Activated CD4-positive, alpha-beta T cell treated with anti-CD3 and anti-CD28 coated beads, Interleukin-2, amount 50 U/mL, for 48 hours (primary cell): Measurements from ENCODE around the gene FLVCR2.

ENCODE experiments used
- DNase-seq, 2 experiments: peaks; one replicate each; pipeline ENCODE4 v3.0.0-alpha.2; 2020

FLVCR2 gene

DNA sequence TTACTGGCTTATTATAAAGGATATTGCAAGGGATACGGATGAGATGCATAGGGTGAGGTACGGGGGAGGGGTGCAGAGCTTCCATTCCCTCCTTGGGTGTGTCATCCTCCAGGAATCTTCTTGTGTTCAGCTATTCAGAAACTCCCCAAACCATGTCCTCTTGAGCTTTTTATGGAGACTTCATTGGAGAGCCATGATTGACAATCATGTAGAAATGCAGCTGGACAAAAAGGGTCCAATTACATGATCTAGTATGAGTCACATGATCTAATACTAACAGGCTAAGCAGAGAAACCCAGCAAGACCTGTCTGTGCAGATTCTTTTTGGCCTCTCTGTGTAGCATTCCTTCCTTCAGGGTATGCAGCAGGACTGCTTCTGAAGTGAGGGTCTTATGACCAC lies 23.9 kb upstream of the FLVCR2 start:
- DNase-seq: no peak

DNA sequence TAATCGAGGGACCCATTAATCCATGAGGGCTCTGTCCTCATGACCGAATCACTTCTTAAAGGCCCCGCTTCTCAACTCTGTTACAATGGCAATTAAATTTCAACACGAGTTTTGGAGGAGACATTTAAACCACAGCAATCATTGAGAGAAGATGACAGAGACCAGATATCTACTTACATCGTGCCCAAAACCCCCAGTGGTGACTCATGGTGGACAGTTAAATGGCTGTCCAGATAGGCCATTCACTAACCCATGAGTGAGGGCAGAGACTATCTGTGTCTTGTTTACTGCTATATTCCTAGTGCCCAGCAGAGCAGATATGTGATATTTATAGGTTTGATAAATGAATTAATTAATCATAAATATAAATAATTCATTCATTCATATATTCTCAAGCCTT lies 20.0 kb upstream of the FLVCR2 start:
- DNase-seq: no peak

DNA sequence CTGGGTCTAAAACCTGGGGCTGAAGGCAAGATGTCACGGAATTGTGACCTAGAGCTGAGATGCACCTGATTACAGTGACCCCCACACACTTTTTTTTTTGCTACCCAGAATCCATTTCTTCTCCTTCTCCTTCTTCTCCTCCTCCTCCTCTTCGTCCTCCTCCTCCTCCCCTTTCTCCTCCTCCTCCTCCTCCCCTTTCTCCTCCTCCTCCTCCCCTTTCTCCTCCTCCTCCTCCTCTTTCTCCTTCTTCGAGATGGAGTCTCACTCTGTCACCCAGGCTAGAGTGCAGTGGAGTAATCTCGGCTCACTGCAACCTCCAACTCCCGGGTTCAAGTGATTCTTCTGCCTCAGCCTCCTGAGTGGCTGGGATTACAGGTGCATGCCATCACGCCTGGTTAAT lies 19.4 kb upstream of the FLVCR2 start:
- no peak for DNase-seq

DNA sequence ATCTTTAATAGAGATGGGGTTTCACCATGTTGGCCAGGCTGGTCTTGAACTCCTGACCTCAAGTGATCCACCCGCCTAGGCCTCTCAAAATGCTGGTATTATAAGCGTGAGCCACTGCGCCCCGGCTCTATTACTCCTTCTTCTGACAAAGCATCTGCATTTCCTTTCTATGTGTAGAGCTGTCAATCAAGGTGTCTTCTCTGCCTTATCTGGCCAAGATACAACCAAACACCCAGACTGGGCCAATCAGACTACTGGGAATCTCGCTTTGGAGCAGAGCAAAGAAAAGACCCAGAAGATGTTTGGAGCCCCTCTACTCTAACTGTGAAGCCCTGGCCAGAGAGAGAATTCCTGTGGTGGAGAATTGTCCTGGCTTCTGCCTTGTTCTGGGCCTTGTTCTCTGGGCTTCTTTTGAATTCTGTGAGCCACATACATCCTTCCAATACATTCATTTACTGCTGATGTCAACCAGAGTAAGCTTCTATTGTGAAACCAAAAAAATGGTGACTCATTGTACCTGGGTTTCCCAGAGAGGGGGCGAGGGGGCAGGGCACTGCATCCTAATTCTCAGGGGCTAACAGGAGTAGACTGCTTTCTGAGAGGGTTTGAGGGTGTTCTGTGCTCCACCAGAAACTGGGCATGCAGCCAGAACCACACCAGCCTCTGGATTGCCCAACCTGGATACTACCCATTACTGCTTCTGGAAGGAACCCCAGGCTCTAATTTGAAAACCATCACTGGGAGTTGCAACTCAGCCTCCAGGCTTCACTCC lies 18.8 kb upstream of the FLVCR2 start:
- DNase-seq: peak; percentile 72 to 81

DNA sequence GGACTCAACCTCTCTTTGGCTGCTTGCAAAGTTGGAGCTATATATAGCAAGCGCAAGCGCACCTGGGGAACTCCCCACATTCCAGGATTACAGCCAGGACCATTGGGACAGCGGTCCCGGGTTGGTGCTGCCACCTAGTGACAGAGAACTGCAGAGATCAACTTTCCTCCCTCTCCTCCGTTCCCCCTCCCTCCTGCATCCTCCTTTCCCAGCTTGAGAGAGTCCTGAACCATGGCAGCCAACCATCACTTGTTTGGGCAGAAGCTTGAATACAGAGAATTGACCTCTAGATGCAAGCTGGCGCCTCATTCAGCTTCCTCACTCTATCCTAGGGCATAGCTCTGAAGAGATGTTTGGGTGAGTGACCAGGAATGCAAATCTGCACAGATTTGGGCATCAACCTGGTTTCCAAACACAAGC lies 17.4 kb upstream of the FLVCR2 start:
- peak; percentile 59 to 72 for DNase-seq

DNA sequence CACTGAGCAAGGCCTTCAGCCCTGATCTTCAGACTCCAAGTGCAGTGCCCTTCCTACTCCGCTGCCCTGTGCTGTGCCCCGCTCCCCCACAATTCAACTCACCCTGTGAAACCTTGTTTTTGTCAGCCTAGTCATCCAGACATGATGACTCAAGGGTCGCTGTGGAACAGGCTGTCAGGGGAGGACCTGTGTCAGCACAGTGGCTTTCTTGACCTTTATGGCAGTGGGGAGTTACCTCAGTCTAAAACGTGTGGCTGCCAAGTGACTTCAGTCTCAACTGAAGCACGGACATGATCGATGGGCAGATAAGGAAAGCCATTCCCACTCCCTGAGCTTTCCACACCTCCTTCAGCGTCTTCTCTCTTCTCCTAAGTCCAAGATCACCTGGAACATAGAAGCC lies 16.3 kb upstream of the FLVCR2 start:
- peak; percentile 74 to 81 for DNase-seq

DNA sequence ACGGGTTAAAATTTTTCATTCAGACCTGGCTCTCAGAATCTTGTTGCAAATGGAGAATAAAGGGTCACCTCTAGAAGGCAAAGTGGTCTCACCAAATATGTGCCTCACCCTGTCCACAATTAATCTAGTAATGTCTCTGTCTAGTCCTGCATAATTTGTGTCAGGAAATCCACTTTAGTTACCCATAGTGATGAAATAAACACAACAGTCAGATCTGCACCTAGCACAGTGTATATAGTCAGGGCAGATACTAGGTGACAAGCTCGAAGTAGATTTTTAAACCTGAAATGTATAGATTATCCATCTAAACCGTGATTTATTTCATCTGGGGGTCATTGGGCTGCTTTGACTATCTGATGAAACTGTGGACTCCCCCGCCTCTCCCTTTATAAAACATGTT lies 15.9 kb upstream of the FLVCR2 start:
- no peak for DNase-seq

DNA sequence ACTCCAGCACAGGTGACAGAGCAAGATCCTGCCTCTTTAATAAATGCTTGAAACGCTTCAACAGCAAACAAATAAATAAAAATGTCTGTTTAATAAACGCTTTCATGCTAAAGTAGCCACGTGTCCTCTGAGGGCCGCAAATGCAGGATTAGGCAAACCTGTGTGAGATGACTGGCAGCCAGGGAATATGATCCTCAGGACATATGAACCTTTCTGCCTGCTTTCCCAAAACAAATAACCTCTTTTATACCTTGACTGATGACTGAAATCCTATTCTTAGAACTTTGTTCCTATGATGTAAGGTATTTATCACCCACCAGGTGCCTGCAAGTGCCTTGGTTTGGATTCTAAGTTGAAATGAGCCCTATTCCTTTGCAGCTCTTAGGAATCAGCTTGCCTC lies 14.5 kb upstream of the FLVCR2 start:
- no peak for DNase-seq

DNA sequence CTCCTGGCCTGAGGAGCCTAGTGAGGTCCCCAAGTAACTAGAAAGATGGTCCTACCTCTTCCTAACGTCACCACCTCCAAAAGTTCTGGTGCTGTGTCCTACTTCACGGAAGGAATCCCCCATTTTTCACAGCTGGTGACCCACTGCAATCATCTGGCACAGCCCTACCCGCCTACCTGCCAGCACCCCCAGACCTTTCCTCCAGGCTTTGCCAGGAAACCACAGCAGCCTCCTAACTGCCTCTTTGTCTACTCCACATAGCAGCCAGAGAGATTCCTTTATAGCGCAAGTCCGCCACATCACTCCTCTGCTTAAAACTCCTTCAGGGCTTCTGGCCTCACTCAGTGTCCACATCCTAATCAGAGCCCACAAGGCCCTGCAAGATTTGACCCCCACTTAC lies 13.4 kb upstream of the FLVCR2 start:
- DNase-seq: no peak

DNA sequence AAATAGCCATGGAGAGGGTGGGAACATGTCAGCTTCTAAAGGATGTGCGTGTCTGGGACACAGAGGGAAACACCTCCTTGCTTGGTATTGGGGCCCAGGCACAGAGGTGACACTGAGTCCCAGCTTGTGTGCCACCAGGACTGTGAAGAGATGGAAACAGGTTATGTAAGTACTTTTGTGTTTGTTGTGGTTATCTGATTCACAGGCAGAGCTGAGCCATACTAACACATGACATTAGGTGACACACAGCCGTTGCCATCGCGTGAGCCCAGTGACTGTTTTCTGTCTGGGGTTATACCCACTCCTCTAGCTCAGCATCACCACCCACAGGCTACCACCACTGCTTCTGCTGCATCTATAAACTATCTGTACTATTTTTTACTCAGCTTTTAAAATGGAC lies 12.1 kb upstream of the FLVCR2 start:
- DNase-seq: peak; percentile 82 to 88

DNA sequence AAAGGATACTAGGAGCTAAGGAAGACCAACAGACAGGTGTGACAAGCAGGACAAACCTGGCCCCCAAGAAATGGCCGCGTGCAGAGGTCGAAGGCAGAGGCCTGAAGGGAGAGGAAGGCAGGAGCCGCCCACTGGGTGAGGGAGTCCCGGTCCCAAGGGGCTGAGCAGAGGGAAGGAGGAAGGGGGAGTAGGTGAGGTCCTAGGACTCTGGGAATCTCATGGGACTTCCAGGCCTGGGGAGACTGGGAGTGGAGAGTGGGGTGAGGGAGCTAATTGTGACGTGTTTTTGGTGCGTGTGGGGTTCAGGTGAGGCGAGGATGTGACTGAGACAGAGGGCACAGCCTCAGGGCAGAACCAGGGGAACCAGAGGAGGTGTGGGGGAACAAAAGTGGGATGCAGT lies 11.7 kb upstream of the FLVCR2 start:
- DNase-seq: peak in 1 of 2 experiments; percentile 41

DNA sequence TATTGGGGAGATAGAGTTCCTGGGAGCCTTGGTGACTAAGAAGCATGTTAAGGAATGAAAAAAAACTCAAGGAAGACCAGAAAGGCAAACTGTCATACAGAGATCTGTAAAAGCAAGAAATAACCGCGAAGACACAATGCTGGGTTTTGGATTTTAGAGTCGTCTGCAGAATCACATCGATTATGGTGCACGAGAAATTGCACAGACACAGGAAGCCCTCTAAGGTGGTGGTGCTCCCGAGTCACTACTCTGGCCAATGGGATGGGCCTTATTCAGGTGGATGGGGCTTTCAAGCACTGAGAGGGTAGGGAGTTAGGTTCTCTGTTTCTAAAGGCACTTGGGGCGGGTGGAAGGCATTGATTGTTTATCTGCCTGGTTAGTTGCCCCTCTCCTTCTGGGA lies 10.3 kb upstream of the FLVCR2 start:
- no peak for DNase-seq

DNA sequence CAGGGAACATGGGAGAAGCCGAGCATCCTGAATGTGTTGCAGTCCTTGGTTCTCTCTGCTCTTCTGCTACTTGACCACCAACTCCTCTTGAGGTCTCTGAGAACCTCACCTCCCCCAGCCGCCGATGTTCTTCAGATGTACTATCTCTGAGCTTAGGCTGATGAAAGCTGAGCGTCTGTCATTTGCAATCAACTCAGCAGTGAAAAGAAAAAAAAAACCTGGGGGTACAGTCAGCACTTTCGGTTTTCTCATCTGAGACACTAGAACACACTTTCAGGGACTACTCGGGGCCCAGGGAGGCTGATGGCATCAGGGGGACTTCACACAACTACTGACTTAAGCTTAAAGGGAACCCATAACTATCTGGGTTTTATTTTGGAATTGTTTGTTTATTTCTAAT lies 9.6 kb upstream of the FLVCR2 start:
- DNase-seq: peak; percentile 55 to 64

DNA sequence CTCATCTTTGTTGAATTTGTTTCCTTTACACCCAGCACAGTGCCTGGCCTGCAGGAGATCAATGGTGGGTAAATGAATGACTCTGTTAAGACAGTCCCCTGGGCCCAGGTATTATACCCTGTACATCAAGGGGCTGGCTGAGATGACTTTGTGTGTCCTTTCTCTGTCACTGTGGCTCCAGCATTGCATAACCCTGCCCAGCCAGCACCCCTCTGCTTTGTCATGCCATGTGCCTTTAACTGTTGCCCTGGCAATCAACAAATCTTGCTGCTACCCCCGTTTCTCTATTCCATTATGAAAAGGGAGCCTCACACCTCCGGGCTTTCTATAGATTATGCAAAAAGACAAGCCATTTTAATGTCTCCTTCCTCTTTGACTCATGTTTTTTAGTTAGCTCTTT lies 7.6 kb upstream of the FLVCR2 start:
- DNase-seq: peak in 1 of 2 experiments; percentile 52

DNA sequence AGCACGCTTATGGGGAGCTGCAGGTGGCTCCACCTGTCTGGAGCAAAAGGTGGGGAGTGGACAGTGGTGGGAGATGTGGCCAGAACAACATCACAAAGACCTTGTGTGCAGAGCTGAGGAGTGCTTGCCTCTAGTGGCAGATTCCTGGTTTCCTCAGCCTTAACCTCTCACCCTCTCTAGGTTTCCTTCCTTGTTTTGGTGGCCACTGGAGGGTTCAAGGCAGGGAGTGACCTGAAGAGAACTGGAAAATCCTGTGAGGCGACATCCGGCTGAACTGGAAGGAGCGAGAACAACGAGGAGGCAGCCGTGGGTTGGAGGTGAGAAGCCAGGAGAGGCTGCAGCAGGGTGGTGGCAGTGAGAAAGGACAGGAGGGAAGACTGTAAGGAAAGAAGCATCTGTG lies 6.3 kb upstream of the FLVCR2 start:
- DNase-seq: no peak

DNA sequence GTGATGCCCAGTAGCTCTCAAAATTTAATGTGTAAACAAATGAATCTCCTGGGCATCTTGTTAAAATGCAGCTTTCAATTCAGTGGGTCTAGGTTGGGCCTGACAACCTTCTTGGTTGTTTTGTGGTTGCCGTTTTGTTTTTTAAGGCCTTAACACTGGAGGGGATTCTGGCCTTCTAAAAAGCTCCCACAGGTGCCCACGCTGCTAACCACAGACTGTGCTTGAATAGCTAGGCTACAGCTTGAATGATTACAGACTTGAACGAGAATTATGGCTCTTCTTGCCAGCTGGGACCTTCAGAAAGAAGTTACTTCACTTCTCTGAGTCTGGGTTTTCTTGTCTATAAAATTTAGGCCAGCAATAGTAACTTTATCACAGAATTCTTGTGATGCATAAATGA lies 1.3 kb upstream of the FLVCR2 start:
- no peak for DNase-seq

DNA sequence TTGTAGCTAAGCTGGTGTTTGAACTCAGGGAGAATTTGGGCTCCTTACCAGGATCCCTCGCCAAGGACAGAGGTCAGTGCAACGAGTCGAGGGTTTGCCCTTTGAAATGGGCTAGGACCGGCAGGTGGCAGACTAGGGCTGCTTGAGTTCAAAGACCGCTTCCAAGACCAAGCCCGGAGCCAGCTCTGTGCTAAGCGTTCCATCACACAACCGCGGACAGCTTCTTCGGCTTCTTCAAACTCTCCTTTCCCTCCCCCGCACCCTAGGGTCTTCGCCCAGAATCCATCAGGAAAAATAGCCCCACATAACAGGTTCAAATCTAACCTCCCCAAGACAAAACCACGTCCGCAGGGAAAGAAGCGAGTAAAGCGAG lies 705 bp upstream of the FLVCR2 start:
- peak; percentile 78 to 86 for DNase-seq

DNA sequence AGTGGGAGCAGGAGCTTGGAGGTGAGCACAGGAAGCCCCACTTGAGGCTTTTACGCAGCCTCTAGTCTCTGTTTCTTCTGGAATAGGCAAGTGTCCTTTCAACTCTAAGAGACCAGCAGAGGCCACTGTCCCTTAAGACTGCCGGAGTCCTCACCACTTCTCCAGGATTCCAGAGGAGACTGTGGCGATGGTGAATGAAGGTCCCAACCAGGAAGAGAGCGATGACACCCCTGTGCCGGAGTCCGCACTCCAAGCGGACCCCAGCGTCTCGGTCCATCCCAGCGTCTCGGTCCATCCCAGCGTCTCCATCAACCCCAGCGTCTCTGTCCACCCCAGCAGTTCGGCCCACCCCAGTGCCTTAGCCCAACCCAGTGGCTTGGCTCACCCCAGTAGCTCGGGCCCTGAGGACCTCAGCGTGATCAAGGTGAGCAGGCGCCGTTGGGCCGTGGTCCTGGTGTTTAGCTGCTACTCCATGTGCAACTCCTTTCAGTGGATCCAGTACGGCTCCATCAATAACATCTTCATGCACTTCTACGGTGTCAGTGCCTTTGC lies 442 bp downstream of the FLVCR2 start:
- no peak for DNase-seq

DNA sequence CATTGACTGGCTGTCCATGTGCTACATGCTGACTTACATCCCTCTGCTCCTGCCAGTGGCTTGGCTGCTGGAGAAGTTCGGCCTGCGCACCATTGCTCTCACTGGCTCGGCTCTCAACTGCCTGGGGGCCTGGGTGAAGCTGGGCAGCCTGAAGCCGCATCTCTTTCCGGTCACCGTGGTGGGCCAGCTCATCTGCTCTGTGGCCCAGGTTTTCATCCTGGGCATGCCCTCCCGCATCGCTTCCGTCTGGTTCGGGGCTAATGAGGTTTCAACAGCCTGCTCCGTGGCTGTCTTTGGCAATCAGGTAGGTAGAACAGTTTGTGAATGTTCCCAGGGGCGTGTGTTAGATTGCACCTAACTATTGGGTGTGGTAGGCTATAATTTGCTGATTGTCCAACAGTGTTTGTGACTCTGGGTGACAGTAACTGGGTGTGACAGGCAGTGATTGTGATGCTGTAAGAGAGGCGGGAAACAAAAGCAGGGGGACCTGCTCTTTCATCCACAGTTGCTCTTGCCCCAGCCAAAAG lies 981 bp downstream of the FLVCR2 start:
- DNase-seq: no peak

DNA sequence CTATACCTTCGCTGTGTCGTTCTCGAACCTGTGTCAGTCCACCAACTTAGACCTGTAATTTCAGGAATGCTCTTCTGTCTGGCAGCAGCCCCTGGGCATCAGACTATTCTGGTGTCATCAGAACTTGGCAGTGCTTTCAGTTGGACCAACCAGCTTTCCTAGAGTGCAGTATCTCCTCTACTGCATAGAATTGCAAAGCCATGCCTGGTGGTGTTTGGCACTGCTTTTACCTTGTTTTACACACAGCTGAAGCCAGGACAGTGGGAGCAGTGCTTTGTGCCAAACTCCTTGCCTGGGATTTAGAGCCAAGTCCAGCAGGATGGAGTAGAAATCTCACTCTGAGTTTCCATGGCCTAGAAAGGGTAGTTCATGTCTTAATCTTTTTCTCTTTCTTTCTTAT lies 1.5 kb downstream of the FLVCR2 start:
- DNase-seq: no peak

DNA sequence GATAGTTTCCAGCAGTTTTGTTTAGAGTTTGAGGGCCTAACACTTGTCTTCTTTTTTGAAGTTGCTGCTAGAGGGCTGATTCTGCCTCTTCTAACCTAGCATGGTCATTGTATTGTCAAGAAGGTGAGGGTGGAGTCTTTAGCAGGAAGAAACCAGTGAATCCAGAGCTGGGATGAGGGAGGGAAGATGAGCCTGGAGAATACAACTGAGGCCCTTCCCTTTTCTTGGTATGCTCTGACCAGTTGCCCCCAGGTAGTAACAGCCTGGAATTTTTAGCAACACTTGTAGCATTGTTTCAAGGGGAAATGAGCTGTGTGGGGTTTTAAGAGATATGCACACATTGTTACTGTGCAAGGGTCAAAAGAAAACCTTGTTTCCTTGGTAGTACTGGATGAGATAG lies 9.0 kb downstream of the FLVCR2 start:
- no peak for DNase-seq

DNA sequence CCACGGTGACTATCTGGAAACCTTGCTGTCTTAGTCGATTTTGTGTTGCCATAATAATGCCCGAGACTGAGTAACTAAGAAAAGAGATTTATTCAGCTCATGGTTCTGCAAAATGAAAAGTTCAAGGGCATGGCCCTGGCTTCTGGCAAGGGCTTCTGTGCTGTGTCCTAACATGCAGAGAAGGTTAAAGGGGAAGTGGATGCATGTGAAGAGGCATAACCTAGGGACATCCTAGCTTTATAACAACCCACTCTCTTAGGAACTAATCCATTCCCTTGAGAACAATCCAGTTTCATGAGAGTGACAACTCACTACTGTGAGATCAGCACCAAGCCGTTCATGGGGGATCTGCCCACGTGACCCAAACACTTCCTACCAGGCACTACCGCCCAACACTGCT lies 11.5 kb downstream of the FLVCR2 start:
- no peak for DNase-seq

DNA sequence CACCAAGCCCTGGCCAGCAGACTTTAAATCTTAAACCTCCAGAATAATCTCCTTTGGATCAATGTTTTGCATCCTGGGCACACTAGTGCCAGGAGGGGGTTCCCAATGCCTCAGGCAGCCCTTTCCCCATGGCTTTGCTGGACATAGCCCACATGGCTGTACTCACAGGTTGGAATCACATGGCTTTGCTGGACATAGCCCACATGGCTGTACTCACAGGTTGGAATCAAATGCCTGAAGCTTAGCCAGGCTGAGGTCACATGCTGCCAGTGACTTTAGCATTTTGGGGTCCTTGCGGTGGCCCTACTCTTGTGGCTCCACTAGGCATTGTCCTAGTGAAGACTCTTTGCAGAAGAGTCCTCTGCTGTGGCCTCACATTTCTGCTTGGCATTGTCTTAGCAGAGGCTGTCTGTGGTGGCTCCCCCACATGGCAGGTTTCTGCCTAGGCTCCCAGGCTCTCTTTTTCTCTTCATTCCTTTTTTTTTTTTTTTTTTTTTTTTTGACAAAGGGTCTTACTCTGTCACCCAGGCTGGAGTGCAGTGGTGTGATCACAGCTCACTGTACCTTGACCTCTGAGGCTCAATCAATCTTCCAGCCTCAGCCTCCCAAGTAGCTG lies 13.0 kb downstream of the FLVCR2 start:
- DNase-seq: no peak

DNA sequence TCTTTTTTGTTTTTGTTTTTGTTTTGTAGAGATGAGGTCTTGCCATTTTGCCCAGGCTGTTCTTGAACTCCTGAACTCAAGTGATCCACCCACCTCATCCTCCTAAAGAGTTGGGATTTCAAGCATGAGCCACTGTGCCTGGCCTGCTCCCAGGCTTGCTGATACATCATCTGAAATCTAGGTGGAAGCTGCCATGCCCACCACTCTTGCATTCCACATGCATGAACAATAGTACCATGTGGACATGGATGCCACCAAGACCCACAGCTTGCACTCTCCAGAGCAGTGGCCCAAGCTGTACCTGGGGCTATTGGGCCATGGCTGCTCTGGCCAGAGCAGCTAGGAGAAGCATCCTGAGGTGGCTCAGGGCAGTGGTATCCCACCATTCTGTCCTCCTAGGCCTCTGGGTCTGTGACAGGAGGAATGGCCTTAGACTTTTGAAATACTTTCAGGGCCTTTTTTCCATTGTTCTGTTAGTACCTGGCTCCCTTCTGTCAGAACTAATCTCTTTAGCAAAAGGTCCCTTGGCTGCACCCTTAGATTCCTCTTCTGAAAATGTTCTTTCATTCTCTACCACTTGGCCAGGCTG lies 13.7 kb downstream of the FLVCR2 start:
- DNase-seq: no peak
